ENCODE results near the gene MAPKAPK5.

- TF ChIP-seq CTCF (IDR thresholded peaks at IDR 0.05; ENCODE audit: extremely low read depth in 1 of 2, insufficient read depth in 1 of 2, low read depth in 1 of 2, low read length in 2 of 2) (no peak), POLR2A (IDR thresholded peaks at IDR 0.05; ENCODE audit: low read depth, low read length) (no peak), EZH2 (IDR thresholded peaks at IDR 0.05; ENCODE audit: borderline replicate concordance, low read depth, low read length, severe bottlenecking) (no peak), POLR2AphosphoS5 (IDR thresholded peaks at IDR 0.05; ENCODE audit: insufficient read depth, low read depth, low read length) (no peak), MYC (IDR thresholded peaks at IDR 0.05; ENCODE audit: low read depth, low read length) (no peak)
Observed at GRCh38 chr12:111867531-111867930, 25.5 kb downstream of the MAPKAPK5 start.

Measured in endothelial cell of umbilical vein (primary cell).